Renal cortex interstitium (tissue), 11 donors: ENCODE measurements around the gene CD200R1L. TPM values are rescaled to one million over a fixed set of nuclear protein-coding genes. Genes with fewer than 3 reads are reported as not detected.

Source experiments
- DNase-seq, 11 donors: peaks; one replicate each; pipeline ENCODE4 v3.0.0-alpha.2; 2013; ENCODE audit warnings: low read depth in 9 of 11, low spot score in 4 of 11; ENCODE audit errors: extremely low read depth in 1 of 11
- polyA plus RNA-seq, 3 donors: library from polyadenylated mRNA; unstranded; fragments of 120-200 nt; gene quantifications; one replicate each; pipeline ENCODE4 v1.2.1, GENCODE V29; 2013; ENCODE audit not compliant: insufficient read length in 3 of 3

Gene CD200R1L
- polyA plus RNA-seq, 3 donors: not detected

- DNase-seq: no peak
These were observed 46.7 kb downstream of the CD200R1L start for GRCh38 chr3:112799946-112800345.

- DNase-seq: no peak
These were observed 52.0 kb downstream of the CD200R1L start for GRCh38 chr3:112794622-112795172.

- DNase-seq: no peak
These were observed 53.2 kb downstream of the CD200R1L start for GRCh38 chr3:112793326-112794081.

- DNase-seq: no peak
These were observed 54.9 kb downstream of the CD200R1L start for GRCh38 chr3:112791736-112792135.

- no peak for DNase-seq
These were observed 56.9 kb downstream of the CD200R1L start for GRCh38 chr3:112789787-112790186.

- no peak for DNase-seq
These were observed 59.6 kb downstream of the CD200R1L start for GRCh38 chr3:112786881-112787579.

GRCh38 chr3:112786002-112786590 lies 60.6 kb downstream of the CD200R1L start:
- DNase-seq: no peak

DNA sequence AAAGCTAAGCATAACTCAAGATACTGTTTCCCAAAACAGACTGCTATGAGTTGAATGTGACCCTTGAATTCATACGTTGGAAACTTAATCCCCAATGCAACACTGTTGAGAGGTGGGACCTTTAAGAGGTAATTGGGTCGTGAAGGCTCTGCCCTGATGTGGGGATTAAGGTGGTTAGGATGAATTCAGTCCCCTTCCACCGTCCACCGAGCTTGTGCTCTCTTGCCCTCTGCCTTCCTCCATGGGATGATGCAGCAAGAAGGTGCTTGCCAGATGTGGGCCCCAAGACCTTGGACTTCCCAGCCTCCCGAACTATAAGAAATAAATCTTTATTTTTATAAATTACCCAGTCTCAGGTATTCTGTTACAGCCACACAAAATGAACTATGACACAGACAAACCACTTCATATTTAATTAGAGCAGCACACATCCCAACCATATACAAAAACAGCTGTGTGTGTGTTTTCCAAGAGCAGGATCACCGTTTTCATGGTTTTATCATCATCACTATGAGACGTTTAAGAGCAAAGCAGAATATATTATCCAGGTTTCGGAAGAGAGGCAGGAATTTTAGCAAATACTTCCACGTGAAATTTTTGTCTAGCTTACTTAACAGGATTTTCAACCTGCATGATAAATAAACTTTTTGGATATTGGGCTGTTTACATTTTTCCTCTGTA lies 61.2 kb downstream of the CD200R1L start:
- DNase-seq: no peak

DNA sequence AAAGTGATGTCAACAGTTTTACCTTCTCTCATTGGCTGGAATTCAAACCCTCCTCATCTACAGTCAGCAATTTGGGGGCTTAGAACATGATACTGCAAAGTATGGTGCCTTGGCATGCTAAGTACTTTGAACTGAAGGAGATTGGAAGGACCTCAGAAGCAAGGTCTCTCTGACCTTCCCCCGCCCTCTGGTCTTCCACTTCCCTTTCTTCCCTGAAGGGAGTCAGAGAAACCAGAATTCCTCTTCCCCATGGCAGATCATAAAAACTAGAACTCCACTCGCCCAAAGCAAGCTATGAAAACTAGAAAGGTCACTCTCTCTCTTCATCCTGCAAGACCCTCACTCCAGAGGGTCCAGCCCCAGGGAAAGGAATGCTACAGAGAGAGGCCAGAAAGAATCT lies 64.2 kb downstream of the CD200R1L start:
- no peak for DNase-seq

DNA sequence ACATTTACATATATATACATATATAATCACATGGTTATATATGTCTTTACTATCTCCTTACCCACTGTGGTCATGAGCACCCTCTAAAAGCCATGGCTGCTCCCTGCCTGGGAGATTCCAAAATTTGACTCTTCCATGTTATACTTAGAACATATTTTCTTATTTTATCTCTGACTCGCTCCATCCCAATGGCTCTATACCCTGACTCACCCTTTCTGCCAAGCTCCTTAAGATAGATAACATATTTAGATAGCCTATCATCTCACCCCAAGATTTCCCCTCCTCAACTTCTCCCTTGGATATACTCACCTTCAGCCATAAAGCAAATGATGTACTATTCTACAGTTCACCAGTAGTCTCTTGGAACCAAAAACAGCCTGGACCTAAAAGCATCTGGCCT lies 65.1 kb downstream of the CD200R1L start:
- DNase-seq: no peak

DNA sequence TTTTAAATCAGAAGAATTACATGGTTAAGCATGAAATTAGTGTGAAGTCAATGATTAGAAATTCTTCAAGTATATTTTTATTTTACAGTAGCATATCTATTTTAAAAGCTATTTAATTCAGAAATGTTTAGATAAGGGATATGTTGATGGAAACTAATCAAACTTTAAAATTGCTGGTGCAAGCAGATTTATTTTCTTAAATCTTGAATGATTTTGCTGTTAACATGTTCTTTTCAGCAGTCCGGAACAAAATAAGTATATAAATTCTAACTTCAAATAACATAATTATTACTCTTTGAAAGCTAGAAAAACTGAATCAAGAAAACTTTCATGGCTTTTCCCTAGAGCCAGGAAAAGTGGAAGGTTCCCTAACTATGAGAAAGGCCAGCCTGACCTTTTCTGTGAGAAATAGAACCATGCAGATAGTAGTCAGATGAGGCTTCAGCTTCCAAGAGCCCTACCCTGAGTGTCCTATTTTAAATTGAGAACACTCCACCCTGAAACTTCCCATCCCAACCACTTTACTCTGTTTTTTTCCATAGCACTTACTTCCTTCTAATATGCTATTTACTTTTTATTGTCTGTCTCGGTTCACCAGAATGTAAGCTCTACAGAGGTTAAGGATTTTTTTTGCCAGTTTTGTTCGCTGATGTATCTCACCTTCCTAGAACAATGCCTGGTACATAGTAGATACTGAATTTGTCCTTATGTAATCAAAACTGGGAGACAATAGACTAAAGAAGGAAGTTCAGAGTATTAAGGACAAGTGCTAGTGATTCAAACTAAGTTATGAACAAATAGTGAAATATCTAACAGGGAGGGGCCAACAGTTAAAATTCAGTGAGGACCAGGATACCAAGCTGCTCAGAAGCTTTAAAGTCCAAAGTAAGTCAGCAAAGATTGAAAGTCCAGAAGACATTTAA lies 66.8 kb downstream of the CD200R1L start:
- no peak for DNase-seq

- DNase-seq: no peak
These were observed 67.7 kb downstream of the CD200R1L start for GRCh38 chr3:112779011-112779410.

DNA sequence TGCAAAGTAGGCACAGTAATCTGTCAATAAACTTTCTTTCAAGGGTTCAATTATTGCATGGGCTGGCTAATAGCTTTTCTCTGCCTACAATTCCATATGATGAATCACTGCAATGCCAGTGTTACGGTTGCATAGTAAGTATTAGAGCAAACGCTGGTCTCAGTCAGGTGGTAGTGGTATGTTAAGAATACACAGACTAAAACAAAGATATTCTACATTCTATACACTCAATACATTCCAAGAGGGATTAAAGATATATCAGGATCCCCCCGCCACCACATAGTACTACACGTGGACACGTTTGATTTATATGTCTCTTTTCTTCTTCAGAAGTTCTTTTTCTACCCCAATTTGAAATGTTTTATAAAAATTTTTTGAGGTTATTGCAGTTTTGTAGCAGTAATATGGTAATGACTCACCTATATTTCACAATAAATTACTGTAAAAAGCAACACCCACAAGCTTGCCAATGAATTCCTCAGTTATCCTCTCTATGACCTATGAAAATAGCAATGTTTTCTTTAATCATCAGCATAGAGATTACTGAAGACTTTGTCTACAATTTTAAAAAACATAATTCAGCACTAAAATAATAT lies 68.2 kb downstream of the CD200R1L start:
- DNase-seq: no peak

- DNase-seq: no peak
These were observed 68.9 kb downstream of the CD200R1L start for GRCh38 chr3:112777811-112778210.

- DNase-seq: no peak
These were observed 69.8 kb downstream of the CD200R1L start for GRCh38 chr3:112776836-112777235.

DNA sequence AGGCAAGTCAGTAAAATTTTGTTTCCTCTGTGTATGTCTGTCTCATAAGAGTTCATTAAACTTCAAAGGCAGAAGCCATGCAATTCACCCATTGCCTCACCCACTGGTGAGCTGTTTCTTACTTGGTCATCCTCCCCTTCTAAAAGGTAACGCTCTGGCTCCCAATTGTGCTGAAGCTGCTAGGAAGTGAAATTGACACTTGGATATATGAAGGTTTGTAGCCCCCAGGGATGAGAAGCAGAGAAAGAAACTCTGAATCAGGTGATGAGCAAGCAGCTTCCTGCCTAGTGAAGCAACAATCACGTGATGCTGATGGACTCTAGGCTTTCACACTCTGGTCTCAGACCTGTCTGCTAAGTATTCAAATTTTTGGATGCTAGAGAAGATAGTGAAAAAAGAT lies 70.7 kb downstream of the CD200R1L start:
- no peak for DNase-seq

DNA sequence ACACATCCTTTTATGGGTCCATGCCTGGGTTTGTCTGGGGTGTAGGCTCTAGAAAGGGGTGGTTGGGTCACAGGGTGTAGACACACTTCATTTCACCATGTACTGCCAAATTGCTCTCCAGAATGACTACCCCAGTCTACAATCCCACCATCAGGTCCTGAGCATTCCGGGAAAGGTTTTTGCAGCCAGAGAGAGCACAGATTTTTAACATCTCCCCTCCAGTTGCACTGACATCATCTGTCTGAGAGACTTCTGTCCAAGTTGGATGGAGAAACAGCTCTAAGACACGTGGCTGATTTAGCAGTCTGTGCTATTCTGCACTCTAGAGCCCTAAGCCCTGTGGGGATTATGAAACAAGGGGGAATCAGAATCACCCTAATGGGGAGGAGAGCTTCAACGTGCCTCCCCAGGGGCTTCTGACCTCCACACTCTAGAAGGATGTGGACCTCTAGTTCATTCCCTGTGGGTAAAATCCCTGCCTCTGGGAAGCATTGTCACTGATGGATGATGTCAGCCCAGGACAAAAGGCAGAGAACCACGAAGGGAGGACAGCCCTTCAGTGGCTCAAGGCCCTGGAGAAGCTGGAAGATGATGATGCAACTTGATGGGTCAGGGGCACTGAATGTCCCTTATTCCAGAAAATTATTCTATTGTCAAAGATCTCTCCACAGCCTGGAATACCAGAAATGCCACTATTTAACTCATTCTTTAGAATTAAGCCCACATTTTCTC lies 71.5 kb downstream of the CD200R1L start:
- DNase-seq: no peak
